B cell (primary cell): ENCODE data around the gene CBARP.

Source experiments
- CTCF ChIP-seq: fragments of 200-600 bp; IDR thresholded peaks from one replicate; pipeline ENCODE4 v1.8.0; 2022; ENCODE audit warnings: antibody characterized with exemption, mild to moderate bottlenecking
- EZH2 ChIP-seq: IDR thresholded peaks from 2 replicates; pipeline ENCODE4 v1.6.1; 2012; ENCODE audit warnings: borderline replicate concordance, low read depth, mild to moderate bottlenecking, moderate library complexity, low read length; ENCODE audit not compliant: insufficient read depth, poor library complexity, severe bottlenecking

- no peak for TF ChIP-seq EZH2
- TF ChIP-seq CTCF: peak; percentile 14
These were observed 23.7 kb upstream of the CBARP start for GRCh38 chr19:1261538-1261797.
